Keratinocyte (primary cell): ENCODE data around the gene AIFM3. TPM values are rescaled to one million over a fixed set of nuclear protein-coding genes. Genes with fewer than 3 reads are reported as not detected.

Source experiments
- DNase-seq: peaks from one replicate; pipeline ENCODE4 v3.0.0-alpha.2; 2011; ENCODE audit warnings: low read depth, missing footprints, low spot score
- FAIRE-seq: peaks from 2 replicates; lab custom pipeline; 2011; peaks lifted over from hg19 to GRCh38; lab: Jason Lieb, UNC
- H2AFZ ChIP-seq: 2 replicates; pipeline ENCODE4 v1.6.0; 2012; ENCODE audit warnings: low read length, control low read depth, inconsistent platforms; ENCODE audit not compliant: control insufficient read depth
- H3K27ac ChIP-seq: 2 replicates; pipeline ENCODE4 v1.5.1; 2011; ENCODE audit warnings: low read length; ENCODE audit not compliant: control insufficient read depth, insufficient read depth
- H3K27me3 ChIP-seq: 3 replicates; pipeline ENCODE4 v1.6.0; 2011; ENCODE audit warnings: low read length; ENCODE audit not compliant: control insufficient read depth, insufficient read depth; ENCODE audit errors: extremely low read depth
- H3K36me3 ChIP-seq, 2 experiments: 2 replicates in 1 of 2; 3 replicates in 1 of 2; pipeline ENCODE4 v1.5.1; 2011; ENCODE audit warnings: low read length in 2 of 2, mild to moderate bottlenecking in 1 of 2; ENCODE audit not compliant: control insufficient read depth in 2 of 2, insufficient read depth in 2 of 2; ENCODE audit errors: extremely low read depth in 1 of 2
- H3K4me1 ChIP-seq: 3 replicates; pipeline ENCODE4 v1.5.1; 2011; ENCODE audit warnings: low read length; ENCODE audit not compliant: control insufficient read depth, insufficient read depth; ENCODE audit errors: extremely low read depth
- H3K4me2 ChIP-seq: 3 replicates; pipeline ENCODE4 v1.6.0; 2011; ENCODE audit warnings: low read depth, low read length; ENCODE audit not compliant: control insufficient read depth, insufficient read depth; ENCODE audit errors: extremely low read depth
- H3K4me3 ChIP-seq, 3 experiments: fragments of 200-600 bp in 1 of 3; sonication (generic) in 1 of 3; 2 replicates in 2 of 3; 3 replicates in 1 of 3; pipeline ENCODE4 v1.5.1; 2011 to 2016; ENCODE audit warnings: low read length in 3 of 3, mild to moderate bottlenecking in 3 of 3, control low read depth in 2 of 3, inconsistent platforms in 1 of 3, low read depth in 1 of 3, mixed read lengths in 1 of 3, mixed run types in 1 of 3, moderate library complexity in 1 of 3; ENCODE audit not compliant: control insufficient read depth in 2 of 3, insufficient read depth in 2 of 3; ENCODE audit errors: extremely low read depth in 1 of 3
- H3K79me2 ChIP-seq: 2 replicates; pipeline ENCODE4 v1.6.0; 2012; ENCODE audit warnings: low read length; ENCODE audit not compliant: control insufficient read depth, insufficient read depth
- H3K9ac ChIP-seq: 3 replicates; pipeline ENCODE4 v1.6.0; 2011; ENCODE audit warnings: low read length; ENCODE audit not compliant: control insufficient read depth, insufficient read depth; ENCODE audit errors: extremely low read depth
- H3K9me1 ChIP-seq: 3 replicates; pipeline ENCODE4 v1.6.0; 2011; ENCODE audit warnings: low read length; ENCODE audit not compliant: control insufficient read depth, insufficient read depth; ENCODE audit errors: extremely low read depth
- H3K9me3 ChIP-seq: 2 replicates; pipeline ENCODE4 v1.5.1; 2012; ENCODE audit warnings: low read depth, low read length; ENCODE audit not compliant: control insufficient read depth
- H4K20me1 ChIP-seq: 3 replicates; pipeline ENCODE4 v1.6.0; 2011; ENCODE audit warnings: low read length; ENCODE audit not compliant: control insufficient read depth, insufficient read depth; ENCODE audit errors: extremely low read depth
- EZH2 ChIP-seq: IDR thresholded peaks from one replicate; pipeline ENCODE4 v1.6.1; 2012; ENCODE audit warnings: inconsistent platforms, mild to moderate bottlenecking, low read length, moderate library complexity
- dilution Hi-C: fragments of 300-500 bp; cut with MboI; formaldehyde crosslinking; loops from one replicate; pipeline ENCODE4 v1.7.0; 2020; ENCODE audit warnings: low sequenced_read_pairs; ENCODE audit not compliant: extremely low pct_ligation_motif_present
- polyA plus RNA-seq, 5 experiments: library from polyadenylated mRNA; depleted of rRNA in 3 of 5; stranded (reverse) in 3 of 5; stranded (forward) in 1 of 5; unstranded in 1 of 5; fragments of >200 nt; gene quantifications; 1 replicate in 1 of 5; 2 replicates in 3 of 5; 3 replicates in 1 of 5; pipeline versions ENCODE4 v1.2.1 to v1.2.3, GENCODE V29; 2011 to 2012; ENCODE audit warnings: missing spikeins in 2 of 5, low read depth in 1 of 5, low replicate concordance in 1 of 5
- TF ChIP-seq, protein P1 (sequence below), 3 experiments: IDR thresholded peaks in 1 of 3; conservative IDR thresholded peaks in 1 of 3; optimal IDR thresholded peaks in 1 of 3; 2 replicates in 2 of 3; 3 replicates in 1 of 3; pipeline versions ENCODE3 to v1.5.1; 2011; ENCODE audit warnings: low read length in 3 of 3, mild to moderate bottlenecking in 3 of 3, moderate library complexity in 2 of 3, control low read depth in 1 of 3, inconsistent platforms in 1 of 3; ENCODE audit not compliant: insufficient read depth in 2 of 3; ENCODE audit errors: extremely low read depth in 1 of 3

The AIFM3 gene
- polyA plus RNA-seq, 1 donor (not counting 4 experiments of a cell fraction or from before 2014, with no cell fraction given): 0.59 TPM

DNA sequence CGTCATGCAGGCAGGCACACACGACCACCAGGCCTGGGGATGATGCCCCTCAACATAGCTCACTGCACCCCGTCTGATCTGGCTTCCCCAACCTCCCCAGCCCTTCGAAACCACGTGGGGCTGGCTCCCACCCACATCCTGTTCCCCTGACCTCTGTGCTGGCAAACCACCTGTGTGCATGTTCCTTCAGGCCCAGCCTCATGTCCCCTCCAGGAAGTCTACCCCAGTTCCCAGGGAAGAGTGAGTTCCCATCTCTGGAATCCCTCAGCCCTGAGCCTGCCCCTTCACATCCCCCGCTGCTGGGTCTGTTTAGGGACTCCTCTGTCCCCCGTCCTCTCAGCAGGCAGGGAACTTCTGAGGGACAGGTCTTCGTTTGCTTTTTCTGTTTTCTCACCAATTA, 58.2 kb downstream of the AIFM3 start:
- Histone ChIP-seq H3K4me1 (peaks cover 31% of the 10 kb centered on the region), H3K36me3 (no peaks in the 10 kb centered on the region), H2AFZ (peak overlapping the region; percentile 47), H3K27ac (peak overlapping the region; percentile 85), H3K4me2 (peak overlapping the region; percentile 72), H3K27me3 (no peaks in the 10 kb centered on the region), H4K20me1 (no peaks in the 10 kb centered on the region), H3K9ac (peak overlapping the region; percentile 73), H3K9me3 (no peaks in the 10 kb centered on the region), H3K79me2 (no peaks in the 10 kb centered on the region), H3K9me1 (no peaks in the 10 kb centered on the region), H3K4me3 (peak overlapping the region in 2 of 3 experiments; percentile 19 to 54)
- TF ChIP-seq, protein P1, sequence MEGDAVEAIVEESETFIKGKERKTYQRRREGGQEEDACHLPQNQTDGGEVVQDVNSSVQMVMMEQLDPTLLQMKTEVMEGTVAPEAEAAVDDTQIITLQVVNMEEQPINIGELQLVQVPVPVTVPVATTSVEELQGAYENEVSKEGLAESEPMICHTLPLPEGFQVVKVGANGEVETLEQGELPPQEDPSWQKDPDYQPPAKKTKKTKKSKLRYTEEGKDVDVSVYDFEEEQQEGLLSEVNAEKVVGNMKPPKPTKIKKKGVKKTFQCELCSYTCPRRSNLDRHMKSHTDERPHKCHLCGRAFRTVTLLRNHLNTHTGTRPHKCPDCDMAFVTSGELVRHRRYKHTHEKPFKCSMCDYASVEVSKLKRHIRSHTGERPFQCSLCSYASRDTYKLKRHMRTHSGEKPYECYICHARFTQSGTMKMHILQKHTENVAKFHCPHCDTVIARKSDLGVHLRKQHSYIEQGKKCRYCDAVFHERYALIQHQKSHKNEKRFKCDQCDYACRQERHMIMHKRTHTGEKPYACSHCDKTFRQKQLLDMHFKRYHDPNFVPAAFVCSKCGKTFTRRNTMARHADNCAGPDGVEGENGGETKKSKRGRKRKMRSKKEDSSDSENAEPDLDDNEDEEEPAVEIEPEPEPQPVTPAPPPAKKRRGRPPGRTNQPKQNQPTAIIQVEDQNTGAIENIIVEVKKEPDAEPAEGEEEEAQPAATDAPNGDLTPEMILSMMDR (optimal IDR thresholded peaks at IDR 0.05 in 1 of 3, IDR thresholded peaks at IDR 0.05 in 1 of 3, conservative IDR thresholded peaks at IDR 0.05 in 1 of 3; ENCODE audit: extremely low read depth in 1 of 3, insufficient read depth in 2 of 3, low read length in 3 of 3): no peak
- no peak for TF ChIP-seq EZH2
- no peak for DNase-seq
- peak; percentile 92 for FAIRE-seq
- dilution Hi-C loops: no loop called here

DNA sequence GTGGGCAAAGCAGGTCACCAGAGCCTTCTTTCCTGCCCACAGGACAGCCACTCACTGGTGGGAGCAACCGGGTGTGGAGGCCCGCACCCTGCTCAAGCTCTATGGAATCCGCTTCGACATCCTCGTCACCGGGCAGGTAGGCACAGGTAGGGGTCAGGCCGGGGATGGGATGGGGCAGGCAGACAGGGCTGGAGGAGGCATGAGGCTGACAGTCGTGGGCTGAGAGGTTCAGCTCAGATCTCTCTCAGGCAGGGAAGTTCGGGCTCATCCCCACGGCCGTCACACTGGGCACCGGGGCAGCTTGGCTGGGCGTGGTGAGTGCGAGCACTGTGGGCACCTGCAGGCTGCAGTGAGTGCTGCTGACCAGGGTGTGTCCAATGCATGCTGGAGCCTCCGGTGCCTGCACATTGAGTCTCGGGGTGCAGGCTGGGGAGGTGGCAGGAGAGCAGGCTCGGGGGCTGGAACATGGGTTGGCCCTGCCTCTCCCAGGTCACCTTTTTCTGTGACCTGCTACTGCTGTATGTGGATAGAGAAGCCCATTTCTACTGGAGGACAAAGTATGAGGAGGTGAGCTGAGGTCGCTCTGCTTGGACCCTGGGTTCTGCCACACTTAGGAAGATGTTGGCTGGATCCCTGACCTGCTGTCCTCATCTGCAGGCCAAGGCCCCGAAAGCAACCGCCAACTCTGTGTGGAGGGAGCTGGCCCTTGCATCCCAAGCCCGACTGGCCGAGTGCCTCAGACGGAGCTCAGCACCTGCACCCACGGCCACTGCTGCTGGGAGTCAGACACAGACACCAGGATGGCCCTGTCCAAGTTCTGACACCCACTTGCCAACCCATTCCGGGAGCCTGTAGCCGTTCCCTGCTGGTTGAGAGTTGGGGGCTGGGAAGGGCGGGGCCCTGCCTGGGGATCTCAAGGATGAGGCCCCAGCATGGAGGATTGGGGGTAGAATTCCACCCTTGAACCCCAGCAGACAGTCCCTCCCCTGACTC, 59.0 kb downstream of the AIFM3 start:
- Histone ChIP-seq H3K4me3 (peak overlapping the region in 2 of 3 experiments; percentile 19 to 54), H2AFZ (peak overlapping the region; percentile 47), H4K20me1 (no peaks in the 10 kb centered on the region), H3K27ac (peak overlapping the region; percentile 85), H3K9me3 (no peaks in the 10 kb centered on the region), H3K79me2 (no peaks in the 10 kb centered on the region), H3K4me1 (peaks cover 31% of the 10 kb centered on the region), H3K9me1 (no peaks in the 10 kb centered on the region), H3K9ac (peak overlapping the region; percentile 73), H3K4me2 (peak overlapping the region; percentile 72), H3K27me3 (peaks cover 5% of the 10 kb centered on the region), H3K36me3 (no peaks in the 10 kb centered on the region)
- TF ChIP-seq, protein P1 (optimal IDR thresholded peaks at IDR 0.05 in 1 of 3, IDR thresholded peaks at IDR 0.05 in 1 of 3, conservative IDR thresholded peaks at IDR 0.05 in 1 of 3; ENCODE audit: extremely low read depth in 1 of 3, insufficient read depth in 2 of 3, low read length in 3 of 3): no peak
- no peak for TF ChIP-seq EZH2
- dilution Hi-C loops: no loop called here
- DNase-seq: no peak
- no peak for FAIRE-seq
